GM10266 (cell line): ENCODE results near the gene HOXA5.

Experiments
- DNase-seq: peaks from one replicate; pipeline ENCODE4 v3.0.0; 2012; ENCODE audit errors: extremely low spot score
- TF ChIP-seq, protein P1 (sequence below): IDR thresholded peaks from 2 replicates; pipeline ENCODE4 v1.5.1; 2012; ENCODE audit warnings: mild to moderate bottlenecking, low read depth; ENCODE audit not compliant: control insufficient read depth, insufficient read depth; ENCODE audit errors: missing control alignments

Gene HOXA5

GRCh38 chr7:27118580-27118979 lies 24.9 kb downstream of the HOXA5 start:
- DNase-seq = no peak

DNA sequence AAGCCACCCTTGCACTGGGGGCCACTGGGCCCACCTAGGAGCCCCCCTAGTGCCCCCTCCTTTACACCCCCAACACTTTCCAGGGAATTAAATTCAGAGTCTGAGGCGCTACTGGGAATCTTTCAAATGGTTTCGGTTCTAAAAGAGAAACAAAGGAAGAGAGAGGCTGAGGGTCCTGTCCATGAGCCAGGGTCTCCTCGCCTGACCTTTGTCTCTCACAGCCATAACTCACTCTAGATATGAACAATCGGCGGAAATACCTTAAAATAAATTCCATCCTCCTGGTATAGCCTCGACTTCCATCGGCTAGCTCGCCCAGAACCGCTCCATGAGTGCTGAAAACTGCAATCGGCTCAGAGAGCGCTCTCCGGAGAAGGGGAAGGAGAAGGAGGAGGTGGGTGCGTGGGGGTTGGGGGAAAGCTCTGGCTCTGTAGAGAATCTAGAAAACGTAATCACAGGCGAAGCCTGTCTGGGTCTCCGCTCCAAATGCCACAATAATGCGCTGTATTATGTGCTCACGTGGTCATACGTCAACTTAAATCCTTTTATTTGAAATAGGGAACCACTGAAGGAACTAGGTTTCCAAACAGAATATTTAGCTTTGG lies 25.5 kb downstream of the HOXA5 start:
- DNase-seq = no peak
- TF ChIP-seq, protein P1, sequence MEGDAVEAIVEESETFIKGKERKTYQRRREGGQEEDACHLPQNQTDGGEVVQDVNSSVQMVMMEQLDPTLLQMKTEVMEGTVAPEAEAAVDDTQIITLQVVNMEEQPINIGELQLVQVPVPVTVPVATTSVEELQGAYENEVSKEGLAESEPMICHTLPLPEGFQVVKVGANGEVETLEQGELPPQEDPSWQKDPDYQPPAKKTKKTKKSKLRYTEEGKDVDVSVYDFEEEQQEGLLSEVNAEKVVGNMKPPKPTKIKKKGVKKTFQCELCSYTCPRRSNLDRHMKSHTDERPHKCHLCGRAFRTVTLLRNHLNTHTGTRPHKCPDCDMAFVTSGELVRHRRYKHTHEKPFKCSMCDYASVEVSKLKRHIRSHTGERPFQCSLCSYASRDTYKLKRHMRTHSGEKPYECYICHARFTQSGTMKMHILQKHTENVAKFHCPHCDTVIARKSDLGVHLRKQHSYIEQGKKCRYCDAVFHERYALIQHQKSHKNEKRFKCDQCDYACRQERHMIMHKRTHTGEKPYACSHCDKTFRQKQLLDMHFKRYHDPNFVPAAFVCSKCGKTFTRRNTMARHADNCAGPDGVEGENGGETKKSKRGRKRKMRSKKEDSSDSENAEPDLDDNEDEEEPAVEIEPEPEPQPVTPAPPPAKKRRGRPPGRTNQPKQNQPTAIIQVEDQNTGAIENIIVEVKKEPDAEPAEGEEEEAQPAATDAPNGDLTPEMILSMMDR = no peak

More at GRCh38 chr7:27118580-27118979, 24.9 kb downstream of the HOXA5 start:
- TF ChIP-seq, protein P1 = no peak

GRCh38 chr7:27116962-27117886 lies 26.3 kb downstream of the HOXA5 start:
- TF ChIP-seq, protein P1 = no peak

GRCh38 chr7:27116031-27116961 lies 27.2 kb downstream of the HOXA5 start:
- TF ChIP-seq, protein P1 = no peak
- no peak for DNase-seq

More at GRCh38 chr7:27116962-27117886, 26.3 kb downstream of the HOXA5 start:
- no peak for DNase-seq

- DNase-seq = no peak
Observed at GRCh38 chr7:27115221-27116026, 28.1 kb downstream of the HOXA5 start.

DNA sequence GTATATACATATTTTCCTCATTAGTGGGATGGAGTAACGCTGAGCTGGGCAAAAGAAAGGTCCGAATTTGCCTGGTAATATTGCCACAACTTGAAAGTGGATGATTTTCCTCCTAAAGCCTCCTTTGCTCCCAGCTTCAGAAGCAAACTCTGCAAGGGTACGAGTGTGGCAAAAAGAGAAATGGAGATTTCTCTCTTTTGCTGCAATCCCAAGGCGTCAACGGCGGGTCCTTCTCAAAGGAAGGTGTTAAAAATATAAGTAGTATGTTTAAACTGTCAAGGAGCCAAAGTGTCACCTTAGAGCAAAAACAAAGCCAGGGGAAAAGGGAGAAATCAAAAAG lies 28.6 kb downstream of the HOXA5 start:
- TF ChIP-seq, protein P1 = no peak
- DNase-seq = no peak

More at GRCh38 chr7:27115221-27116026, 28.1 kb downstream of the HOXA5 start:
- TF ChIP-seq, protein P1 = no peak
